Keratinocyte (primary cell): ENCODE measurements around the gene FOXJ1. TPM values are rescaled to one million over a fixed set of nuclear protein-coding genes. Genes with fewer than 3 reads are reported as not detected.

ENCODE experiments used
- DNase-seq: peaks from one replicate; pipeline ENCODE4 v3.0.0-alpha.2; 2011; ENCODE audit warnings: low read depth, missing footprints, low spot score
- FAIRE-seq: peaks from 2 replicates; lab custom pipeline; 2011; peaks lifted over from hg19 to GRCh38; lab: Jason Lieb, UNC
- H2AFZ ChIP-seq: 2 replicates; pipeline ENCODE4 v1.6.0; 2012; ENCODE audit warnings: low read length, control low read depth, inconsistent platforms; ENCODE audit not compliant: control insufficient read depth
- H3K27ac ChIP-seq: 2 replicates; pipeline ENCODE4 v1.5.1; 2011; ENCODE audit warnings: low read length; ENCODE audit not compliant: control insufficient read depth, insufficient read depth
- H3K27me3 ChIP-seq: 3 replicates; pipeline ENCODE4 v1.6.0; 2011; ENCODE audit warnings: low read length; ENCODE audit not compliant: control insufficient read depth, insufficient read depth; ENCODE audit errors: extremely low read depth
- H3K36me3 ChIP-seq, 2 experiments: 2 replicates in 1 of 2; 3 replicates in 1 of 2; pipeline ENCODE4 v1.5.1; 2011; ENCODE audit warnings: low read length in 2 of 2, mild to moderate bottlenecking in 1 of 2; ENCODE audit not compliant: control insufficient read depth in 2 of 2, insufficient read depth in 2 of 2; ENCODE audit errors: extremely low read depth in 1 of 2
- H3K4me1 ChIP-seq: 3 replicates; pipeline ENCODE4 v1.5.1; 2011; ENCODE audit warnings: low read length; ENCODE audit not compliant: control insufficient read depth, insufficient read depth; ENCODE audit errors: extremely low read depth
- H3K4me2 ChIP-seq: 3 replicates; pipeline ENCODE4 v1.6.0; 2011; ENCODE audit warnings: low read depth, low read length; ENCODE audit not compliant: control insufficient read depth, insufficient read depth; ENCODE audit errors: extremely low read depth
- H3K4me3 ChIP-seq, 3 experiments: fragments of 200-600 bp in 1 of 3; sonication (generic) in 1 of 3; 2 replicates in 2 of 3; 3 replicates in 1 of 3; pipeline ENCODE4 v1.5.1; 2011 to 2016; ENCODE audit warnings: low read length in 3 of 3, mild to moderate bottlenecking in 3 of 3, control low read depth in 2 of 3, inconsistent platforms in 1 of 3, low read depth in 1 of 3, mixed read lengths in 1 of 3, mixed run types in 1 of 3, moderate library complexity in 1 of 3; ENCODE audit not compliant: control insufficient read depth in 2 of 3, insufficient read depth in 2 of 3; ENCODE audit errors: extremely low read depth in 1 of 3
- H3K79me2 ChIP-seq: 2 replicates; pipeline ENCODE4 v1.6.0; 2012; ENCODE audit warnings: low read length; ENCODE audit not compliant: control insufficient read depth, insufficient read depth
- H3K9ac ChIP-seq: 3 replicates; pipeline ENCODE4 v1.6.0; 2011; ENCODE audit warnings: low read length; ENCODE audit not compliant: control insufficient read depth, insufficient read depth; ENCODE audit errors: extremely low read depth
- H3K9me1 ChIP-seq: 3 replicates; pipeline ENCODE4 v1.6.0; 2011; ENCODE audit warnings: low read length; ENCODE audit not compliant: control insufficient read depth, insufficient read depth; ENCODE audit errors: extremely low read depth
- H3K9me3 ChIP-seq: 2 replicates; pipeline ENCODE4 v1.5.1; 2012; ENCODE audit warnings: low read depth, low read length; ENCODE audit not compliant: control insufficient read depth
- H4K20me1 ChIP-seq: 3 replicates; pipeline ENCODE4 v1.6.0; 2011; ENCODE audit warnings: low read length; ENCODE audit not compliant: control insufficient read depth, insufficient read depth; ENCODE audit errors: extremely low read depth
- CTCF ChIP-seq, 3 experiments: IDR thresholded peaks in 1 of 3; conservative IDR thresholded peaks in 1 of 3; optimal IDR thresholded peaks in 1 of 3; 2 replicates in 2 of 3; 3 replicates in 1 of 3; pipeline versions ENCODE3 to v1.5.1; 2011; ENCODE audit warnings: low read length in 3 of 3, mild to moderate bottlenecking in 3 of 3, moderate library complexity in 2 of 3, control low read depth in 1 of 3, inconsistent platforms in 1 of 3; ENCODE audit not compliant: insufficient read depth in 2 of 3; ENCODE audit errors: extremely low read depth in 1 of 3
- EZH2 ChIP-seq: IDR thresholded peaks from one replicate; pipeline ENCODE4 v1.6.1; 2012; ENCODE audit warnings: inconsistent platforms, mild to moderate bottlenecking, low read length, moderate library complexity
- dilution Hi-C: fragments of 300-500 bp; cut with MboI; formaldehyde crosslinking; loops from one replicate; pipeline ENCODE4 v1.7.0; 2020; ENCODE audit warnings: low sequenced_read_pairs; ENCODE audit not compliant: extremely low pct_ligation_motif_present
- polyA plus RNA-seq, 5 experiments: library from polyadenylated mRNA; depleted of rRNA in 3 of 5; stranded (reverse) in 3 of 5; stranded (forward) in 1 of 5; unstranded in 1 of 5; fragments of >200 nt; gene quantifications; 1 replicate in 1 of 5; 2 replicates in 3 of 5; 3 replicates in 1 of 5; pipeline versions ENCODE4 v1.2.1 to v1.2.3, GENCODE V29; 2011 to 2012; ENCODE audit warnings: missing spikeins in 2 of 5, low read depth in 1 of 5, low replicate concordance in 1 of 5

The FOXJ1 gene
- polyA plus RNA-seq, 1 donor (not counting 4 experiments of a cell fraction or from before 2014, with no cell fraction given) = 0.03 TPM

- H4K20me1 ChIP-seq = no peaks in the 10 kb centered on the region
- H2AFZ ChIP-seq = no peak overlapping the region
- FAIRE-seq = no peak
- TF ChIP-seq CTCF (optimal IDR thresholded peaks at IDR 0.05 in 1 of 3, IDR thresholded peaks at IDR 0.05 in 1 of 3, conservative IDR thresholded peaks at IDR 0.05 in 1 of 3; ENCODE audit: extremely low read depth in 1 of 3, insufficient read depth in 2 of 3, low read length in 3 of 3) (no peak), EZH2 (no peak)
- no peaks in the 10 kb centered on the region for H3K36me3 ChIP-seq
- dilution Hi-C loops = no loop called here
- no peaks in the 10 kb centered on the region for H3K79me2 ChIP-seq
- H3K27ac ChIP-seq = no peak overlapping the region
- DNase-seq = no peak
- no peaks in the 10 kb centered on the region for H3K9me3 ChIP-seq
- H3K4me2 ChIP-seq = no peak overlapping the region
- H3K9me1 ChIP-seq = no peaks in the 10 kb centered on the region
- H3K27me3 ChIP-seq = peaks cover 3% of the 10 kb centered on the region
- H3K9ac ChIP-seq = no peak overlapping the region
- no peaks in the 10 kb centered on the region for H3K4me1 ChIP-seq
- H3K4me3 ChIP-seq = no peak overlapping the region
Observed at GRCh38 chr17:76170114-76170513, 29.1 kb upstream of the FOXJ1 start.

- no peak overlapping the region for H3K27ac ChIP-seq
- no peaks in the 10 kb centered on the region for H3K9me1 ChIP-seq
- no peaks in the 10 kb centered on the region for H4K20me1 ChIP-seq
- no peaks in the 10 kb centered on the region for H3K27me3 ChIP-seq
- no peaks in the 10 kb centered on the region for H3K79me2 ChIP-seq
- TF ChIP-seq EZH2 (no peak), CTCF (optimal IDR thresholded peaks at IDR 0.05 in 1 of 3, IDR thresholded peaks at IDR 0.05 in 1 of 3, conservative IDR thresholded peaks at IDR 0.05 in 1 of 3; ENCODE audit: extremely low read depth in 1 of 3, insufficient read depth in 2 of 3, low read length in 3 of 3) (no peak)
- no peaks in the 10 kb centered on the region for H3K4me1 ChIP-seq
- H2AFZ ChIP-seq = no peak overlapping the region
- H3K4me3 ChIP-seq = no peak overlapping the region
- H3K9me3 ChIP-seq = no peaks in the 10 kb centered on the region
- dilution Hi-C loops = no loop called here
- FAIRE-seq (no peak), DNase-seq (no peak)
- H3K36me3 ChIP-seq = no peaks in the 10 kb centered on the region
- no peak overlapping the region for H3K4me2 ChIP-seq
- no peak overlapping the region for H3K9ac ChIP-seq
Observed at GRCh38 chr17:76166906-76167305, 25.9 kb upstream of the FOXJ1 start.
